Tibial nerve (tissue), 4 donors: ENCODE measurements around the gene FARP1. TPM values are rescaled to one million over a fixed set of nuclear protein-coding genes. Genes with fewer than 3 reads are reported as not detected.
"Not testable (repeated sequence)": the region's sequence is repeated elsewhere in the genome, so short reads cannot be mapped to it uniquely, and the experiment has no call there.

Source experiments
- DNase-seq, 2 donors: peaks; one replicate each; pipeline ENCODE4 v3.0.0-alpha.2; 2019; ENCODE audit warnings: low spot score in 2 of 2
- H3K27ac ChIP-seq, 4 donors: fragments of 200-600 bp; sonication (generic) in 3 of 4; one replicate each; pipeline ENCODE4 v1.5.1; 2017 to 2019; ENCODE audit warnings: mild to moderate bottlenecking in 1 of 4
- H3K27me3 ChIP-seq, 2 donors: fragments of 200-600 bp; sonication (generic) in 1 of 2; one replicate each; pipeline versions ENCODE4 v1.5.1 to v1.6.0; 2017 to 2019
- H3K36me3 ChIP-seq, 3 donors: fragments of 200-600 bp; sonication (generic); one replicate each; pipeline ENCODE4 v1.5.1; 2018 to 2019
- H3K4me1 ChIP-seq, 4 donors: fragments of 200-600 bp; sonication (generic) in 3 of 4; one replicate each; pipeline ENCODE4 v1.5.1; 2017 to 2019
- H3K4me3 ChIP-seq, 4 donors: fragments of 200-600 bp; sonication (generic) in 3 of 4; one replicate each; pipeline ENCODE4 v1.5.1; 2017 to 2019; ENCODE audit warnings: mild to moderate bottlenecking in 1 of 4, moderate library complexity in 1 of 4
- H3K9me3 ChIP-seq, 4 donors: fragments of 200-600 bp; sonication (generic) in 3 of 4; one replicate each; pipeline ENCODE4 v1.5.1; 2017 to 2019
- CTCF ChIP-seq, 5 experiments: fragments of 200-600 bp in 3 of 5; fragments of 450-650 bp in 2 of 5; sonication (generic) in 3 of 5; IDR thresholded peaks; one replicate each; pipeline ENCODE4 v1.5.1; 2016 to 2019; ENCODE audit warnings: antibody characterized with exemption in 5 of 5, mild to moderate bottlenecking in 3 of 5, moderate library complexity in 2 of 5
- EP300 ChIP-seq, 2 donors: sonication (generic); formaldehyde crosslinking; IDR thresholded peaks; one replicate each; pipeline ENCODE4 v1.6.1; 2017; ENCODE audit warnings: antibody characterized with exemption in 2 of 2, mild to moderate bottlenecking in 1 of 2
- POLR2A ChIP-seq, 2 donors: fragments of 450-650 bp; IDR thresholded peaks; one replicate each; pipeline ENCODE4 v1.6.1; 2017; ENCODE audit warnings: antibody characterized with exemption in 2 of 2, mild to moderate bottlenecking in 2 of 2, moderate library complexity in 2 of 2
- WGBS, 2 donors: methylation state at CpG; one replicate each; pipeline ENCODE4 v1.1.5; 2018; 5-methylcytosine and 5-hydroxymethylcytosine counted together
- total RNA-seq, 4 donors: library from RNA; depleted of rRNA; stranded (reverse); fragments of >200 nt; gene quantifications; one replicate each; pipeline ENCODE4 v1.1.0, GENCODE V29; 2016

The FARP1 gene
- total RNA-seq, 4 donors from 2014 or later: 21.4 to 28.5 (median 24.9) TPM

GRCh38 chr13:98226496-98226895, 83.6 kb downstream of the FARP1 start:
- Histone ChIP-seq H3K4me1 (no peaks in the 10 kb centered on the region), H3K9me3 (peaks cover 0 to 12% (median 0%) of the 10 kb centered on the region in 4 donors), H3K27ac (no peak overlapping the region), H3K27me3 (no peaks in the 10 kb centered on the region), H3K36me3 (no peaks in the 10 kb centered on the region), H3K4me3 (no peak overlapping the region)
- 73 to 75% methylated on average over 5 of the region's 5 CpGs for WGBS, 2 donors
- no peak for DNase-seq
- TF ChIP-seq POLR2A (IDR thresholded peaks at IDR 0.05): no peak
- no peak for TF ChIP-seq EP300 (IDR thresholded peaks at IDR 0.05)
- TF ChIP-seq CTCF (IDR thresholded peaks at IDR 0.05): no peak

- DNase-seq: no peak
- H3K4me3 ChIP-seq: no peak overlapping the region
- 87 to 90% methylated on average over 3 of the region's 3 CpGs for WGBS, 2 donors
- H3K36me3 ChIP-seq: no peaks in the 10 kb centered on the region
- peaks cover 0 to 12% (median 0%) of the 10 kb centered on the region in 4 donors for H3K9me3 ChIP-seq
- no peak for TF ChIP-seq CTCF (IDR thresholded peaks at IDR 0.05)
- no peak overlapping the region for H3K27ac ChIP-seq
- no peaks in the 10 kb centered on the region for H3K27me3 ChIP-seq
- no peaks in the 10 kb centered on the region for H3K4me1 ChIP-seq
These were observed 85.9 kb downstream of the FARP1 start for GRCh38 chr13:98228661-98229341.

- H3K9me3 ChIP-seq: peaks cover 0 to 12% (median 0%) of the 10 kb centered on the region in 4 donors
- not testable (repeated sequence) for H3K4me3 ChIP-seq, DNase-seq, H3K36me3 ChIP-seq, H3K4me1 ChIP-seq, H3K27ac ChIP-seq, H3K27me3 ChIP-seq
- 89 to 91% methylated on average over 4 of the region's 4 CpGs for whole genome bisulfite sequencing, 2 donors
These were observed 87.9 kb downstream of the FARP1 start for GRCh38 chr13:98230762-98231161.

GRCh38 chr13:98232456-98232855, 89.6 kb downstream of the FARP1 start:
- Histone ChIP-seq H3K27ac (no peak overlapping the region), H3K4me1 (no peaks in the 10 kb centered on the region), H3K4me3 (no peak overlapping the region), H3K9me3 (peaks cover 0 to 12% (median 0%) of the 10 kb centered on the region in 4 donors), H3K36me3 (no peaks in the 10 kb centered on the region), H3K27me3 (no peaks in the 10 kb centered on the region)
- no peak for DNase-seq
- 94 to 95% methylated on average over 4 of the region's 4 CpGs for WGBS, 2 donors
- TF ChIP-seq POLR2A (IDR thresholded peaks at IDR 0.05): no peak
- TF ChIP-seq CTCF (IDR thresholded peaks at IDR 0.05): no peak
- no peak for TF ChIP-seq EP300 (IDR thresholded peaks at IDR 0.05)

GRCh38 chr13:98233127-98233526, 90.2 kb downstream of the FARP1 start:
- H3K9me3 ChIP-seq: peaks cover 0 to 7% (median 0%) of the 10 kb centered on the region in 4 donors
- no peaks in the 10 kb centered on the region for H3K4me1 ChIP-seq
- no peak overlapping the region for H3K27ac ChIP-seq
- H3K36me3 ChIP-seq: no peaks in the 10 kb centered on the region
- no peak overlapping the region for H3K4me3 ChIP-seq
- DNase-seq: no peak
- H3K27me3 ChIP-seq: no peaks in the 10 kb centered on the region
- WGBS, 2 donors: 75 to 88% methylated on average over 2 of the region's 2 CpGs
- TF ChIP-seq POLR2A (IDR thresholded peaks at IDR 0.05) (no peak), EP300 (IDR thresholded peaks at IDR 0.05) (no peak)

- no peak for DNase-seq
These were observed 91.5 kb downstream of the FARP1 start for GRCh38 chr13:98234348-98234747.

More at GRCh38 chr13:98234348-98234747, 91.5 kb downstream of the FARP1 start:
- Histone ChIP-seq H3K4me1 (no peaks in the 10 kb centered on the region), H3K27ac (no peak overlapping the region), H3K4me3 (no peak overlapping the region), H3K27me3 (no peaks in the 10 kb centered on the region), H3K9me3 (no peaks in the 10 kb centered on the region), H3K36me3 (no peaks in the 10 kb centered on the region)
- 83 to 91% methylated on average over 1 of the region's 1 CpG for WGBS, 2 donors
- no peak for TF ChIP-seq CTCF (IDR thresholded peaks at IDR 0.05)
- TF ChIP-seq EP300 (IDR thresholded peaks at IDR 0.05): no peak
- no peak for TF ChIP-seq POLR2A (IDR thresholded peaks at IDR 0.05)
